NCI-H748 (cell line): Measurements from ENCODE around the gene GALE.
A peak's percentile ranks its signal among the peaks of the same experiment; 100 is the strongest.

Experiments used
- DNase-seq: peaks from one replicate; lab custom pipeline; 2025; ENCODE audit not compliant: unreplicated experiment; lab: John Stamatoyannopoulos, UW

The GALE gene

GRCh38 chr1:23756676-23757075 is 43.9 kb downstream of the GALE start:
- no peak for DNase-seq

GRCh38 chr1:23752909-23753308 is 47.6 kb downstream of the GALE start:
- no peak for DNase-seq

- DNase-seq, result no peak
Measured at GRCh38 chr1:23751815-23752200, 48.7 kb downstream of the GALE start.

- DNase-seq, result peak; percentile 12
Measured at GRCh38 chr1:23751050-23751814, 49.3 kb downstream of the GALE start.

GRCh38 chr1:23748016-23748415 is 52.5 kb downstream of the GALE start:
- DNase-seq, result no peak
